Measurements from ENCODE around the gene SMIM13.
"Not testable (repeated sequence)": the region's sequence is repeated elsewhere in the genome, so short reads cannot be mapped to it uniquely, and the experiment has no call there.

Gene SMIM13

DNA sequence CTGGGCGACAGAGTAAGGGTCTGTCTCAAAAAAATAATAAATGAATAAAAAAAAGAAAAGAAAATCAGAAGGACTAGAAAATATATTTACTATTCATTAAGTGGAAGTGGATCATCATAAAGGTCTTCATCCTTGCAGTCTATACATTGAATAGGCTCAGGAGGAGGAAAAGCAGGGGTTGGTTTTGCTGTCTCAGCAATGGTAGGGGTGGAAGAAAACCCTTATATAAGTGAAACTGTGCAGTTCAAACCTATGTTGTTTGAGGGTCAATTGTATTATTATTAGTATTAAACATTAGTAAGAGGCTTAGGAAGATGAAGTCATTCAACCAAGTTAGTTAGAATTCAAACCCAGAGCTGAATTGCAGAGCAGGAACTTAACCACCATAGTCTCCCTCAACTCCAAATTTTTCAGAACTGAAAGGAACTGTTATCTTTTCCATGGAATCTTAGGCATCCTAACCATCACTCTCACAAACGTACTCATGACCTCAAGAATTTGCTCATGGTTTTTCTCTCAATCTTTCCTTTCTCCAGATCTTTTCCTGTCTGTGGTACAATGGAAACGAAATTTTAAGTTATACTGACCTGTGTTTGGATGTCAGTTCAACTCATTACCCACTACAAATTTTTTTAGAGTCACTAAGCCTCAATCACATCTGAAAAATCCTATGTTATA, 7.7 kb upstream of the SMIM13 start:
- no peak for DNase-seq

GRCh38 chr6:11087141-11087812, 6.4 kb upstream of the SMIM13 start:
- DNase-seq = not testable (repeated sequence)

DNA sequence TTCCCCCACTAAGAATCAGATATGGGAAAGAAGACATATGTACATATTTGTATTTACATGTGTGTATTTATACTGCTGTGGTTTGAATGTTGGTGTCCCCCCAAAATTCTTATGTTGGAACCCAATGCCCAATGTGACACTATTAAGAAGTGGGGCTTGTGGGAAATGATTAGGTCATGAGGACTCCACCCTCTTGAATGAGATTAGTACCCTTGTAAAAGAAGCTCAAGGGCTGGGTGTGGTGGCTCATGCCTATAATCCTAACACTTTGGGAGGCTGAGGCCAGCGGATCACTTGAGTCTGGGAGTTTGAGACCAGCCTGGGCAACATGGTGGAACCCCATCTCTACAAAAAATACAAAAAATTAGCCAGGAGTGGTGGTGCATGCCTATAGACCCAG, 3.9 kb upstream of the SMIM13 start:
- no peak for DNase-seq

DNA sequence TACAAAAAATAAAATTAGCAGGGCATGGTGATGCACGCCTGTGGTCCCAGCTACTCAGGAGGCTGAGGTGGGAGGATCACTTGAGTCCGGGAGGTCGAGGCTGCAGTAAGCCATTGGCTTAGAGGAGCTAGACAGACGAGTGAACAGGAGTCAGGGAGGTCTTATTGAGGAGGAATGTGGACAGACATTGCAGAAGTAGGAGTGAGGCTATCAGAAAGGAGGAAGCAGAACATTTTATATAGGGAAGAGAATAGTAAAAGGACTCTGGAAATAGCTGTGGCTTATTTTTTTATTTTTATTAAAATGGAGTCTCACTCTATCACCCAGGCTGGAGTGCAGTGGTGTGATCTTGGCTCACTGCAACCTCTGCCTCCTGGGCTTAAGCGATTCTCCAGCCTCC, 2.5 kb upstream of the SMIM13 start:
- DNase-seq = not testable (repeated sequence)

DNA sequence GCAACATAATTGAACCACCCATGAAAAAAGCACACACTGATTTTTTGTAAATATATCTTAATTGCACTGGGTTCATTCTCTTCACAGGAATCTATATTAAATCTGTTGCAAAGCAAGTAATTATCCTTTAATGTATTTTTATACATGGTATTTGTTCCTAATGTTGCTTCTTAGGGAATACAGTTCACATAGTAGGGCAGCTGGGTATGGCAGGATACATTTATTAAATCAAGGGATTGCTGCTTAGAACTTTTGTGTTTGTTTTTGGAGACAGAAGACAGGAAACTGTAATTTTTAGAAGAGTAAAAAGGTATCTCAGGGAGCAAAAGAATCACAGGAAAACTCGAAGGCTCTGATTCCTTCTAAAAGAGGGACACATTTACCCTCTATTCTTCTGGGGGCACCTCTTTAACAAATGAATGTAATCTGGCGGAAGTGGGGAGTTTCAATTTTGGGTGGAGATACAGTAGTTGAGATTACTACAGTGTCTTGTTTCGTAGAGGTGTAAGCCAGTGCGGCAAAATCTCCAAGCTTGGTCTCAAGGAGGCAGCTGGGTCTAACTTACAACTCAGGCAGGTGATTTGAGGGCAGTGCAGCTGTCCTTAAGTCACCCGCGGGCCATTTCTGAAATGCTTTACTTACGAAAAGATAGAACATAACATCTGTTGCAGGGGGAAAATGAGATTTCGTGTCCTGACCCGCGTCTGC, 812 bp upstream of the SMIM13 start:
- peak; percentile 43 for DNase-seq

DNA sequence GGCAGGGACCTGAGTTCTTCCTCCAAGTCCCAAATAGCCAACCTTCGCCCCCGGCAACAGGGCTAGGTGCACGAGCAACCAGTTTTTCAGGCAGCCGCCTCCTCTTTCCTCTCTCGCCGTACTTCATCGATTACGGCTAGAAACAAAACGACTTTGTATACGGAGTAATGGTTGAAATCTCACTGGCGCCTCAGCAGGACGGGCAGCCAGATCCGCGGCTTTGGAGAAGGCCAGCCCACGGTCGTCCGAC, 333 bp upstream of the SMIM13 start:
- no peak for DNase-seq

GRCh38 chr6:11094411-11094851, 797 bp downstream of the SMIM13 start:
- peak; percentile 32 for DNase-seq

DNA sequence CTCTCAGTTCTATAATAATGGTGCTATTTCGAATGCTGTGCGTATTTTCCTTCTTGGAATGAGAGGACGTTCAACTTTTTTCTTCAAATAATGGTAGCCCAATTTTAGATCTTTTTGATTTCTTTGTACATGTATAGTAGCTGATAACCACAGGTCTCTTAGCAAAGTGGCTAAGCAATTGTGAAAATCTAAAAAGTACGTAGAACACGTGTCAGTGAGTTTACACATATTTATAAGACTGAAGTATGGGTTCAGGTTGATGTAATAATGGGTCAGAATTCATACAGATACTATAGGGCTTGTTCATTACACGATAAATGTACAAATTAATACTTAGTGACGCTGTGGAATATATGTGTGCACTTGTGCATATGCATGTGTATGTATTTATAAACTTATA, 1.3 kb downstream of the SMIM13 start:
- no peak for DNase-seq

GRCh38 chr6:11096109-11096508, 2.5 kb downstream of the SMIM13 start:
- DNase-seq = peak; percentile 31

DNA sequence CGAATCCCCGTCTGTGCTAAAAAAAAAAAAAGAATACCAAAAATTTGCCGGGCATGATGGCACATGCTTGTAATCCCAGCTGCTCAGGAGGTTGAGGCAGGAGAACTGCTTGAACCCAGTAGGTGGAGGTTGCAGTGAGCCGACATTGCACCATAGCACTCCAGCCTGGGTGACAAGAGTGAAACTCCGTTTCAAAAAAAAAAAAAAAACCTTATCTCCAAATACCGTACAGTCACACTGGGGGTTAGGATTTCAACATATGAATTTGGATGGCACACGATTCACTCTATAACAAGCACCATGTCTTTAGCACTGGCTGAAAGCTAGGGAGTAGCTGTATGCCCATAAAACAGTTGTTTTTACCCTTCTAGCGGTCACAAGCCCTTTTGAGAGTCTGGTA, 3.8 kb downstream of the SMIM13 start:
- no peak for DNase-seq

DNA sequence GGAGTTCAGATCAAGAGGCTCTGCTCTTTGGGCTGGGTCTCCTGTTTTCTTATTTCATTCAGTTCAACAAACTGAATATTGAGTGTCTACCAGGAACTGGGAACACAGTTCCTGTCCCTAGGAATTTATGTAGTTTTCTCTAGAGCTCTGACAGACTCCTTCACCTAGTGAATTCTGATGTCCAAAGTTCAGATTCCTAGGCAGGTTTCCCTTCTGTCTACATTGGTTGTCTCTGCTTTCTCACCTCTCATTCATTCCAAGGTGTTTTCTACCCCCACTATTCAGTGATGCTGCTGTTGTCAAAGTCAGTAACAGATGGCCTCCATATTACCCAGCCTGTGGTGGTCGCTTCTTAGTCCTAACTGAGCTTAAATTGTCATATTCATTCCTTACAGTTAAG, 4.4 kb downstream of the SMIM13 start:
- no peak for DNase-seq

DNA sequence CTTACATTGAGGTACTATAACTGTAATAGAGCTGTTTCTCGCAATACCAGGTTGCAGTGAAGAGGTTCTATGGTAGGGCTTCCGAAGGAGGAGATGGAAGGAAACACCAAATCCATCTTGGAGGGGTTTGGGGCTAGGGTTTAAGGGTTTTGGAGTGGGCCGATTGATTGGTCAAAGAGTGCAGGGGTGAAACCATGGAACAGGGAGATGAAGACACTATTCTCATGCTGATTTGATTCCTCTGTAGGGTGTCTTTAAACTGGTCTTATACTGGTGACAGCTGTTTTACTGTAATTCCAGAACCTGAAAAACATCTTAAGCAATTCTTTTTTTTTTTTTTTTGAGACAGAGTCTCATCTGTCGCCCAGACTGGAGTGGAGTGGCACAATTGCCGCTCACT, 7.8 kb downstream of the SMIM13 start:
- no peak for DNase-seq

DNA sequence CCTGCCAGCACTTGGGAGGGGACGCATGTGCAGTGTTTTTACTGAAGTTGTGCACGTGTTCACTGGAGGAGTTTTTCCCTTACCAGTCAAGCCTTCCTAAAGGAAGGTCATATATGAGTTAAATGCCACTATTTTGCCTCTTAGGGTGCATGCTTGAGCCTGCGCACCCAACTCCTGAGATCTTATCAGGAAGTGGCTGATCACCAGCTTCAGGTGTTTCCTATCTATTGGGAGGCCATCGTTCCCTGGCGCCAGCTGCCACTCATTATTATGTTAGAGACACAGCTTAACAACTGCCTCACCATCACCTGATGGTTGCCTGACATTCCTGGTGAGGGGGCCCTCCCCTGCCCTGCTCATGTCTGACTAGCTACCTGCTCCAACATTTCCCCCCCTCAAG, 9.4 kb downstream of the SMIM13 start:
- DNase-seq = no peak

DNA sequence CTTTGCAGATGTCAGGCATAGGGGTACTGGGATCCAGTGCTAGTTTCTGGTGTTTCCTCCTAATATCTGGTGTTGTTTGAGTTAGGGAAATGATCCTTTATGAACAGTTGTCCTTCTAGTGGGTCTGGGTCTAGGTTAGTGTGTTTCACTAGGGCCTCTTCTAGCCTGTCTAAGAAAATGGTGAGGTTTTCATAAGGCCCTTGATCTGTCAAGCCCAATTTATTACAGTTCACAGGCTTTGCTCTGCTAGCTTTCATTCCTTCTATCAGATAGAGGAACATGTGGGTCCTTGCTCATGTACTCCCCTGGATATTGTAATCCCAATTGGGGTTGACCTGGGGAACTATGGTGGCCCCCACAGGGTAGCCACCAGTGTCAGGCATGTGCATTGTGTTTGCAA, 15.1 kb downstream of the SMIM13 start:
- DNase-seq = no peak

- DNase-seq = no peak
Observed at GRCh38 chr6:11110921-11111768, 17.5 kb downstream of the SMIM13 start, which contains the start of gene ERVFRD-1. TSS of gene ERVFRD-1 (minus strand) at chr6:11111725. CDS start at chr6:11105310, 6,415 bp downstream.

- no peak for DNase-seq
Observed at GRCh38 chr6:11111769-11112437, 18.3 kb downstream of the SMIM13 start.

GRCh38 chr6:11113038-11113437, 19.4 kb downstream of the SMIM13 start:
- no peak for DNase-seq

GRCh38 chr6:11115808-11116536, 22.3 kb downstream of the SMIM13 start:
- not testable (repeated sequence) for DNase-seq

- DNase-seq = no peak
Observed at GRCh38 chr6:11120271-11121005, 26.8 kb downstream of the SMIM13 start.

DNA sequence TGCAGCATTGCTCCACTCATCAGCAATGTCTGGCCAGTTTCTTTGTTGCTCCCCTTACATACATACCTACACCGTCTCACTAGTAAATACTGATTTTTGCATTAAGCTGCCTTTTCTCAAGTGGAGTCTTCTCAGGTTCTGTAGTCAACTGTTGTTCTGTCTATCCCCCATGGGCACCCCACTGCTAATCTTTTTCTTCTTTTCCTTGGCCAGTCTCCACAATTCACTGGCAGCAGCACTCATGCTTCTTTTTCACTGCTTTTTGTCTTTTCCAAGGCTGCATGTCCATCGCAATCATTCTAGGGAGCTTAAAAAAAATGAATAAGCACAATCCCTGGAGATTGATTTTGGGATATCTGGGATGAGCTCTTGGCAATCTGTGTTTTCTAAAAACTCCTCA, 28.2 kb downstream of the SMIM13 start:
- no peak for DNase-seq

GRCh38 chr6:11122380-11122779, 28.7 kb downstream of the SMIM13 start:
- DNase-seq = no peak

All from DMS 273 treated with DMSO at 0.1 percent for 48 hours (cell line).